Smooth muscle cell of the coronary artery (primary cell): Measurements from ENCODE around the gene MED10. TPM values are rescaled to one million over a fixed set of nuclear protein-coding genes. Genes with fewer than 3 reads are reported as not detected.

Source experiments
- total RNA-seq: library from RNA; depleted of rRNA; stranded (reverse); fragments of >200 nt; gene quantifications from 2 replicates; pipeline ENCODE4 v1.2.3, GENCODE V29; 2014; ENCODE audit warnings: low replicate concordance

MED10 gene, protein sequence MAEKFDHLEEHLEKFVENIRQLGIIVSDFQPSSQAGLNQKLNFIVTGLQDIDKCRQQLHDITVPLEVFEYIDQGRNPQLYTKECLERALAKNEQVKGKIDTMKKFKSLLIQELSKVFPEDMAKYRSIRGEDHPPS
- total RNA-seq: 6.4 and 8.6 TPM in 2 replicates

GRCh38 chr5:6377905-6378765 lies at the start of gene MED10:
Gene MED10 (minus strand): TSS chr5:6378547. CDS start chr5:6378483, 64 bp downstream.

Other genes starting within 250 kb of the MED10 start
- 0.08 and 0.12 TPM in 2 replicates for gene UBE2QL1, start 70.3 kb upstream of the MED10 start, total RNA-seq